GM23248 (cell line): ENCODE measurements around the gene GLMP.

ENCODE experiments used
- EZH2 ChIP-seq: fragments of 200-600 bp; sonication (generic); IDR thresholded peaks from 2 replicates; pipeline ENCODE4 v1.6.1; 2018; ENCODE audit warnings: antibody characterized with exemption, mild to moderate bottlenecking; ENCODE audit not compliant: insufficient read depth, poor library complexity, severe bottlenecking
- EZH2phosphoT487 ChIP-seq: fragments of 200-600 bp; sonication (generic); IDR thresholded peaks from 2 replicates; pipeline ENCODE4 v1.6.1; 2018; ENCODE audit warnings: antibody characterized with exemption, moderate library complexity, mild to moderate bottlenecking, low read depth; ENCODE audit not compliant: insufficient read depth

DNA sequence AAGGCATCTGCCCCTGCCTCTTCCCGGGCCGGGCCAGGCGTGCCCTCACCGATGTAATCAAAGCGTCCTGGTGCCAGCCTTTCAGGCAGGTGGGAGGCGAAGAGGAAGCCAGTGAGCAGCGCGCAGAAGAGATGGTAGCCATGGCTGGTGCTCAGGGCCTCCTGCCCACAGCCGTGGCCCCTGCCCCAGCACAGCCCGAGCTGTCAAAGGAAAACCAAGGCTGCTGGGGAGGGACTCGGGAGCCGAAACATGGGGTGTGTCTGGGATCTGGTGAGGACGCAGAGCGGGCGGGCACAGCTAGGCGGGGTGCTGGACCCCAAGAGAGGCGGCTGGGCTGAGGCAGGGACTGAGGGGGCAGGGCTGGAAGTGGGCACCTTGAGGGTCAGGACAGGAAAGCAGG is 50.8 kb downstream of the GLMP start:
- TF ChIP-seq EZH2 (no peak), EZH2phosphoT487 (no peak)
